Measurements from ENCODE around the gene MIB2. TPM values are rescaled to one million over a fixed set of nuclear protein-coding genes. Genes with fewer than 3 reads are reported as not detected.

The MIB2 gene
- polyA plus RNA-seq, 1 of the 3 experiments (the other 2 are of a cell fraction): 45.4 TPM

- H2AFZ ChIP-seq (ENCODE audit: low read depth): no peak overlapping the region
- WGBS (ENCODE audit: low lambda C conversion rate): 96% methylated on average over 31 of the region's 31 CpGs
- H3K36me3 ChIP-seq (replicated peaks in 1 of 2; ENCODE audit: control insufficient read depth in 1 of 2, insufficient read depth in 2 of 2, low read length in 1 of 2): peaks cover 21 to 28% of the 10 kb centered on the region in 2 experiments
- no peak for DNase-seq
- ChIA-PET CTCF (no interaction called here), POLR2A (no interaction called here)
- peaks cover 75% of the 10 kb centered on the region for H4K20me1 ChIP-seq (ENCODE audit: insufficient read depth)
- no peak overlapping the region for H3K27ac ChIP-seq (ENCODE audit: low read depth in 2 of 2, low read length in 1 of 2)
- H3K4me2 ChIP-seq: no peak overlapping the region
- no peak overlapping the region for H3K4me3 ChIP-seq (ENCODE audit: low read depth in 2 of 2, low read length in 1 of 2)
- H3K4me1 ChIP-seq (ENCODE audit: control insufficient read depth in 1 of 2, insufficient read depth in 2 of 2, low read depth in 1 of 2, low read length in 1 of 2): no peaks in the 10 kb centered on the region
- no peaks in the 10 kb centered on the region for H3K9me3 ChIP-seq
- no peak overlapping the region for H3K9ac ChIP-seq
- H3K79me2 ChIP-seq (ENCODE audit: insufficient read depth): peaks cover 98% of the 10 kb centered on the region
- H3K27me3 ChIP-seq (ENCODE audit: insufficient read depth): no peaks in the 10 kb centered on the region
- H3K9me2 ChIP-seq: no peaks in the 10 kb centered on the region
- TF ChIP-seq TEAD4 (IDR thresholded peaks at IDR 0.05; ENCODE audit: borderline replicate concordance, insufficient read depth) (no peak), GABPA (IDR thresholded peaks at IDR 0.05; ENCODE audit: low read depth) (no peak), ZBTB33 (IDR thresholded peaks at IDR 0.05; ENCODE audit: borderline replicate concordance, low read depth) (no peak), REST (IDR thresholded peaks at IDR 0.05; ENCODE audit: low read depth, low read length) (no peak), NRF1 (IDR thresholded peaks at IDR 0.05; ENCODE audit: low read depth, low read length) (no peak), EZH2phosphoT487 (IDR thresholded peaks at IDR 0.05; ENCODE audit: borderline replicate concordance, low read depth) (no peak), RFX5 (IDR thresholded peaks at IDR 0.05; ENCODE audit: low read length) (no peak), JUND (IDR thresholded peaks at IDR 0.05) (no peak), GATA2 (CRISPR knock-in tag; IDR thresholded peaks at IDR 0.05) (no peak), EP300 (IDR thresholded peaks at IDR 0.05; ENCODE audit: borderline replicate concordance in 1 of 2, low read depth in 1 of 2, low read length in 1 of 2) (no peak), PBX3 (IDR thresholded peaks at IDR 0.05) (no peak), ELF1 (IDR thresholded peaks at IDR 0.05) (no peak), RCOR1 (IDR thresholded peaks at IDR 0.05; ENCODE audit: low read length) (no peak), RXRA (IDR thresholded peaks at IDR 0.05; ENCODE audit: borderline replicate concordance, low read depth) (no peak)
- peaks cover 8% of the 10 kb centered on the region for H3F3A ChIP-seq (replicated peaks; ENCODE audit: insufficient read depth)
These were observed 48.0 kb upstream of the MIB2 start for GRCh38 chr1:1567152-1567875.

Measured in SK-N-SH (cell line).